ENCODE data around the gene SKIL. TPM values are rescaled to one million over a fixed set of nuclear protein-coding genes. Genes with fewer than 3 reads are reported as not detected.

SKIL gene
- total RNA-seq, 1 experiment from 2014 or later, result 34.7 TPM

DNA sequence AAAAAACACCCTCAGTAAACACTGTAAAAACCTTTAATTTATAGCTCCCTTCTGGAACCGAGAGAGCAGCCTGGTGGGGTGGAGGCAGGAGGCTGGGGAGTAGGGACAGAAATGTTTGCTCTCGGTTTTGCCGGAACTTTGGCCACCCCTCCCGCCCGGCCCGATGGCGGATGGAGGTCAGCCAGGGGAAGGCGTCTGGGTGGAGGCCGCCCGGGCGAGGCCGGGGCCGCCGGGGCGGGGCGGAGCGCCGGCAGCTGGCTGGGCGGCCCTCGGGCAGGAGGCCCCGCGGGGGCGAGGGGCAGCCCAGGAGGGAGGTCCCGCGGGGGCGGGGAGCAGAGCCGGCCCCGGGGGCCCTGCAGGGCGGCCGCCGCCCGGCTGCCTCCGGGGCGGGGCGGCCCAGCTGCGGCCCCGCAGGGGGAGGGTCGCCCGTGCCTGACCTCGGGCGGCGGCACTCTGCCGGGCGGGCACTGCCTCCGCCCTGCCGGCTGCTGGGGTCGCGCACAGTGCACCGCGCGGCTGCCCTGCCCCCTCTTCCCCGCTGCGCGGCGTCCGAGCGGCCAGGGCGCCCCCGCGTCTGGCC is 829 bp upstream of the SKIL start:
- Mint-ChIP-seq H3K27me3 (ENCODE audit: insufficient read depth, unreplicated experiment) (no peaks in the 10 kb centered on the region), H3K27ac (ENCODE audit: low read depth, unreplicated experiment) (peak overlapping the region; percentile 39), H3K4me3 (ENCODE audit: unreplicated experiment) (peak overlapping the region; percentile 98), H3K36me3 (ENCODE audit: insufficient read depth, unreplicated experiment) (peaks cover 17% of the 10 kb centered on the region), H3K9me3 (ENCODE audit: unreplicated experiment) (no peaks in the 10 kb centered on the region), H3K4me1 (ENCODE audit: insufficient read depth, unreplicated experiment) (peaks cover 12% of the 10 kb centered on the region)
- BruUV-seq (replicated peaks), result no TSS peak
- DNase-seq (ENCODE audit: unreplicated experiment), result peak; percentile 63
- intact Hi-C loops (cut with micrococcal nuclease), result loop anchor here (2.0 kb wide), 1 partner anchor 176 kb away; the partner anchor contains the start of gene PHC3
- CTCF ChIA-PET, result interaction anchor here (0.6 to 1.6 kb wide), 8 partner anchors 14 to 1510 kb away, joined by 3 to 5 read pairs (median 3); no protein-coding TSS in a partner anchor
- POLR2A ChIA-PET, result interaction anchor here (0.6 to 2.5 kb wide), 16 partner anchors 10 to 1184 kb away, joined by 3 to 9 read pairs (median 4); partner anchors contain the start of gene RPL22L1
- TF ChIP-seq, protein P1, sequence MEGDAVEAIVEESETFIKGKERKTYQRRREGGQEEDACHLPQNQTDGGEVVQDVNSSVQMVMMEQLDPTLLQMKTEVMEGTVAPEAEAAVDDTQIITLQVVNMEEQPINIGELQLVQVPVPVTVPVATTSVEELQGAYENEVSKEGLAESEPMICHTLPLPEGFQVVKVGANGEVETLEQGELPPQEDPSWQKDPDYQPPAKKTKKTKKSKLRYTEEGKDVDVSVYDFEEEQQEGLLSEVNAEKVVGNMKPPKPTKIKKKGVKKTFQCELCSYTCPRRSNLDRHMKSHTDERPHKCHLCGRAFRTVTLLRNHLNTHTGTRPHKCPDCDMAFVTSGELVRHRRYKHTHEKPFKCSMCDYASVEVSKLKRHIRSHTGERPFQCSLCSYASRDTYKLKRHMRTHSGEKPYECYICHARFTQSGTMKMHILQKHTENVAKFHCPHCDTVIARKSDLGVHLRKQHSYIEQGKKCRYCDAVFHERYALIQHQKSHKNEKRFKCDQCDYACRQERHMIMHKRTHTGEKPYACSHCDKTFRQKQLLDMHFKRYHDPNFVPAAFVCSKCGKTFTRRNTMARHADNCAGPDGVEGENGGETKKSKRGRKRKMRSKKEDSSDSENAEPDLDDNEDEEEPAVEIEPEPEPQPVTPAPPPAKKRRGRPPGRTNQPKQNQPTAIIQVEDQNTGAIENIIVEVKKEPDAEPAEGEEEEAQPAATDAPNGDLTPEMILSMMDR (IDR thresholded peaks at IDR 0.05; ENCODE audit: unreplicated experiment), result no peak

DNA sequence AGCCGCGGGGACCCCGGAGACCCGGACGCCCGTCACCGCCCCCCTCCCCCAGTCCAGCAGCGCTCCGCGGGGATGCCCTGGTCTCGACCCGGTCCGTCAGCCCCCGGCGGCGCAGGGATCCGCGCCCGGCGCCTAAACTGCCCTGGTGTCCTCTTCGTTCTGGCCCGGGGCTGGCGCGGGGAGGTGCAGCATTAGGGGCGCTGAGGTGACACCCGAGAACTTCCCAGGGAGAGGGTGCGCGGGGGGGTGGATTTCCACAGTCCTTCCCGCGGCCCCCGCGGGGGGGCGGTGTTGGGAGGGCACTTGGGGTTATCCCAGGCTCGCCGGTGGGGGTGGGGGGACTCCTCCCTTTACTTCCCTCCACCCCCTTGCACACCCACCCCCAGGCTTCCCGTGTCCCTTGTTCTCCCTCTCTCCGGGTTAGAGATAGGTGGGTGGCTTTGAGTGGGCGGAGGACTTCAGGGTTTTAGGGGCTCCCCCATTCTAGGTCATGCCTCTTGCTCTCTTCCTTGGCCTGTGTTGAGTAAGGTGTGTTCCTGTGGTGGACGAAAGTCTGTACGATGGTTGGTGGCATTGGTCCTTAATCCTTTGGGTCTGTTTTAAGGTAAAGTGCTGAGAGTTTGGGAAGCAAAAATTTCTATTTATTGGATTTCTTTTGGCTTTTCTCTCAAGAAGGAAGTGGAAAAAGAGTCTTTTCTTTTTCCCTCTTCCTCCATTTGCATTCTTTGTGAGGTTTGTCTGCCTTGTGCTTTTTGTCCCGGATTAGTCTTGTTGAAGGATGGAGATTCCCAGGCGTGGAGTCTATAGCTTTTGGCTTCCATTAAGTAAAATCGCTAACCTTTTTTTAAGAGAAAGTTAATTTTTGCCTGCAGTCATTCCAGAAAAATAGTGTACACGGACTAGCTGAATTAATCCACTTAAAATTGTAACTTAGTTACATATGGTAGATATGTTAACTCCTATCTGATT is 811 bp downstream of the SKIL start:
- TF ChIP-seq, protein P1 (IDR thresholded peaks at IDR 0.05; ENCODE audit: unreplicated experiment), result peak; percentile 46
- no peaks in the 10 kb centered on the region for H3K9me3 Mint-ChIP-seq (ENCODE audit: unreplicated experiment)
- peak overlapping the region; percentile 99 for H3K27ac Mint-ChIP-seq (ENCODE audit: low read depth, unreplicated experiment)
- peaks cover 12% of the 10 kb centered on the region for H3K4me1 Mint-ChIP-seq (ENCODE audit: insufficient read depth, unreplicated experiment)
- CTCF ChIA-PET, result interaction anchor here (0.7 to 1.3 kb wide), 5 partner anchors 13 to 451 kb away, joined by 3 read pairs; no protein-coding TSS in a partner anchor
- BruUV-seq (replicated peaks), result TSS peak; percentile 46
- peak; percentile 53 for DNase-seq (ENCODE audit: unreplicated experiment)
- H3K27me3 Mint-ChIP-seq (ENCODE audit: insufficient read depth, unreplicated experiment), result no peaks in the 10 kb centered on the region
- H3K4me3 Mint-ChIP-seq (ENCODE audit: unreplicated experiment), result peak overlapping the region; percentile 98
- intact Hi-C loops (cut with micrococcal nuclease), result no loop called here
- POLR2A ChIA-PET, result interaction anchor here (0.7 to 2.5 kb wide), 17 partner anchors 8 to 454 kb away, joined by 3 to 9 read pairs (median 4); no protein-coding TSS in a partner anchor
- peaks cover 25% of the 10 kb centered on the region for H3K36me3 Mint-ChIP-seq (ENCODE audit: insufficient read depth, unreplicated experiment)

DNA sequence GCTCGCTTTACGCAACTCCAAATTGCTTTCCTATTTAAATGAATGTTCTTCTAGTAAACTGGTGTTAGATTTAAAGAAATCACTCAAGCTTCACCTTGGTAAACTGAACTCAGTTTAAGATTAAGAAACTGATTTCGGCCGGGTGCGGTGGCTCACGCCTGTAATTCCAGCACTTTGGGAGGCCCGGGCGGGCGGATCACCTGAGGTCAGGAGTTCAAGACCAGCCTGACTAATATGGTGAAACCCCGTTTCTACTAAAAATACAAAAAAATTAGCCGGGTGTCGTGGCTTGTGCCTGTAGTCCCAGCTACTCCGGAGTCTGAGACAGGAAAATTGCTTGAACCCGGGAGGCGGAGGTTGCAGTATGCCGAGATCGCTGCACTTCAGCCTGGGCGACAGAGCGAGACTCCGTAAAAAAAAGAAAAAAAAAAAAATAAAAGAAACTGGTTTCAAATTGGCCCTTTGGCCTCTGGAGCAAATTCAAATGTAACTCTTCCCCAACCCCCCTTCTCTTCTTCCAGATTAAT is 1.7 kb downstream of the SKIL start:
- Mint-ChIP-seq H3K4me1 (ENCODE audit: insufficient read depth, unreplicated experiment) (peaks cover 12% of the 10 kb centered on the region), H3K27me3 (ENCODE audit: insufficient read depth, unreplicated experiment) (no peaks in the 10 kb centered on the region), H3K9me3 (ENCODE audit: unreplicated experiment) (no peaks in the 10 kb centered on the region), H3K4me3 (ENCODE audit: unreplicated experiment) (peak overlapping the region; percentile 98), H3K27ac (ENCODE audit: low read depth, unreplicated experiment) (peak overlapping the region; percentile 99), H3K36me3 (ENCODE audit: insufficient read depth, unreplicated experiment) (peaks cover 28% of the 10 kb centered on the region)
- POLR2A ChIA-PET, result interaction anchor here (0.7 to 1.4 kb wide), 6 partner anchors 10 to 452 kb away, joined by 3 to 5 read pairs (median 3); no protein-coding TSS in a partner anchor
- TF ChIP-seq, protein P1 (IDR thresholded peaks at IDR 0.05; ENCODE audit: unreplicated experiment), result no peak
- intact Hi-C loops (cut with micrococcal nuclease), result no loop called here
- BruUV-seq (replicated peaks), result no TSS peak
- CTCF ChIA-PET, result interaction anchor here (0.7 to 1.3 kb wide), 3 partner anchors 26 to 58 kb away, joined by 3 read pairs; no protein-coding TSS in a partner anchor
- DNase-seq (ENCODE audit: unreplicated experiment), result no peak
